ENCODE measurements around the gene SAMD9L.

Gene SAMD9L

DNA sequence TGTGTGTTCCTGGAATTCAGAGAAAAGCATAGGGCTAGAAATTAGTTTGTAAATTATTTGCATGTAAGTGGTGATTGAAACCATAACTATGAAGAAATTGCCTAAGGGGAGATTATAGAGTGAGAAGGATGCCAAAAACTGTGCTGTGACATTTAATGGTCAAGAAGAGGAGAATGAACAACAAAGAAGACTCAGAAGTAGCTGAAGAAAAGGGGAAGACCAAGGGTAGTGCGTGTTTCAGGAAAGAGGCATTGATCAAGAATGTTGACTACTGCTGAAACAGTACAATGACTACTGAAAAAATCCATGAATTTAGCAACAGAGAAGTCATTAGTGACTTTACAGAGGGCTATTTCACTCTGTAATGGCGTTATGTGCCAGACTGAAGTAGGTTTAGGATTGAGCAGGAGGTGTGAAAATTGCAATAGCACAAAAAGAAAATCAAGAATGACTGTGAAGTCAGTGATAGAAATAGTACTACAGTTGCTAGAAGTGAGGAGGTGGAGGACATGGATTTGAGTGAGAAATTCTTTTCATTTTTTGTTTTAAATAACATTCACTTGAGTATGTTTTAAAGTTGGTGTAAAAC lies 28.9 kb upstream of the SAMD9L start:
- TF ChIP-seq, protein P1, sequence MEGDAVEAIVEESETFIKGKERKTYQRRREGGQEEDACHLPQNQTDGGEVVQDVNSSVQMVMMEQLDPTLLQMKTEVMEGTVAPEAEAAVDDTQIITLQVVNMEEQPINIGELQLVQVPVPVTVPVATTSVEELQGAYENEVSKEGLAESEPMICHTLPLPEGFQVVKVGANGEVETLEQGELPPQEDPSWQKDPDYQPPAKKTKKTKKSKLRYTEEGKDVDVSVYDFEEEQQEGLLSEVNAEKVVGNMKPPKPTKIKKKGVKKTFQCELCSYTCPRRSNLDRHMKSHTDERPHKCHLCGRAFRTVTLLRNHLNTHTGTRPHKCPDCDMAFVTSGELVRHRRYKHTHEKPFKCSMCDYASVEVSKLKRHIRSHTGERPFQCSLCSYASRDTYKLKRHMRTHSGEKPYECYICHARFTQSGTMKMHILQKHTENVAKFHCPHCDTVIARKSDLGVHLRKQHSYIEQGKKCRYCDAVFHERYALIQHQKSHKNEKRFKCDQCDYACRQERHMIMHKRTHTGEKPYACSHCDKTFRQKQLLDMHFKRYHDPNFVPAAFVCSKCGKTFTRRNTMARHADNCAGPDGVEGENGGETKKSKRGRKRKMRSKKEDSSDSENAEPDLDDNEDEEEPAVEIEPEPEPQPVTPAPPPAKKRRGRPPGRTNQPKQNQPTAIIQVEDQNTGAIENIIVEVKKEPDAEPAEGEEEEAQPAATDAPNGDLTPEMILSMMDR (IDR thresholded peaks at IDR 0.05; ENCODE audit: low read depth, low read length), result no peak
- H3K4me3 ChIP-seq (ENCODE audit: low read depth, low read length), result no peak overlapping the region

DNA sequence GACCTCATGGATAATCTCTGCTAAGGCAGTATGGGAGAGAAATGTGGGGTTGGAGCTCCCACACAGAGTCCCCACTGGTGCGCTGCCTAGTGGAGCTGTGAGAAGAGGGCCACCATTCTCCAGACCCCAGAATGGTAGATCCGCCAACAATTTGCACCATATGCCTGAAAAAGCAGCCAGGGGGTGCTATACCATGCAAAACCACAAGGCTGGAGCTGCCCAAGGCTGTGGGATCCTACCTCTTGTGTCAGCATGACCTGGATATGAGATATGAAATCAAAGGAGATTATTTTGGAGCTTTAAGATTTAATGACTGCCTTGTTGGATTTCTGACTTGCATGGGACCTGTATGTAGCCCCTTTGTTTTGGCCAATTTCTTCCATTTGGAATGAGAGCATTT lies 27.0 kb upstream of the SAMD9L start:
- TF ChIP-seq, protein P1 (IDR thresholded peaks at IDR 0.05; ENCODE audit: low read depth, low read length), result no peak

DNA sequence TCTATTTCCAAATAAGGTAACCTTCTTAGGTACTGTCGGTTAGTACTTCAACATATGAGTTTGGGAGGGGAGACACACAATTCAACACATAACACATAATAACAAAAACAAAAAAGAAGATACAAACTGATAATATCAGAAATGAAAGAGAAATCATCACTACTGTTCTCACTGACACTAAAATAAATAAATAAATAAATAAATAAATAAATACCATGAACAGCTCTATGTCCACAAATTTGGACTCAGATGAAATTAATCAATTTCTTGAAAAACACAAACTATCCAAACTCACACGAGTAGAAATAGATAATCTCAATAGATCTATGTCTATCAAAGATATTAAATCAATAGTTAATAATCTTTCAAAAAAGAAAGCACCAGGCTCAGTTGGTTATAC lies 24.5 kb upstream of the SAMD9L start:
- TF ChIP-seq, protein P1 (IDR thresholded peaks at IDR 0.05; ENCODE audit: low read depth, low read length), result no peak
- no peak overlapping the region for H3K4me3 ChIP-seq (ENCODE audit: low read depth, low read length)

More for the DNA sequence above, 27.0 kb upstream of the SAMD9L start:
- H3K4me3 ChIP-seq (ENCODE audit: low read depth, low read length), result no peak overlapping the region

DNA sequence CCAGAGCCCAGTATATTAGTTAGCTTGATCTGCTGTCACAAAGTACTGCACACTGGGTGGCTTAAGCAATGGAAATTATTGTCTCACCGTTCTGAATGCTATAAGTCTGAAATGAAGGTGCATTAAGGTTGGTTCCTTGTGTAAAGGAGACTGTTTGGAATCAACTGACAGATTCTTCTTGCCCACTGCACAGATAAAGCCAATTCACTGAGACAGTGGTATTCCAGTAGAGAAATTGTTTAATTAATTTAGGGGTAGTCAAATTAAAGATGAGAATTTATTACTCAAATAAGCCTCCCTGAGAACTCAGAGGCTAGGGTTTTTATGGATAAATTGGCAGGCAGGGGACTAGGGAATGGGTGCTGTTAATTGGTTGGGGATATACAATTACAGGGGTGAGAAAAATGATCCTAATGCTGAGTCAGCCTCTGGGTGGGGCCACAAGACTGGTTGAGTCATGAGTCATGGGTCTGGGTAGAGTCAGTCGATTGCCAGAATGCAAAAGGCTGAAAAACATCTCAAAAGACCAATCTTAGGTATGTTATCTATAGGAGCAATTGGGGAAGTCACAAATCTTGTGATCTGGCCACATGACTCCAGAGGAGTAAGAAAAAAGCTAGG lies 23.5 kb upstream of the SAMD9L start:
- no peak overlapping the region for H3K4me3 ChIP-seq (ENCODE audit: low read depth, low read length)
- TF ChIP-seq, protein P1 (IDR thresholded peaks at IDR 0.05; ENCODE audit: low read depth, low read length), result no peak

DNA sequence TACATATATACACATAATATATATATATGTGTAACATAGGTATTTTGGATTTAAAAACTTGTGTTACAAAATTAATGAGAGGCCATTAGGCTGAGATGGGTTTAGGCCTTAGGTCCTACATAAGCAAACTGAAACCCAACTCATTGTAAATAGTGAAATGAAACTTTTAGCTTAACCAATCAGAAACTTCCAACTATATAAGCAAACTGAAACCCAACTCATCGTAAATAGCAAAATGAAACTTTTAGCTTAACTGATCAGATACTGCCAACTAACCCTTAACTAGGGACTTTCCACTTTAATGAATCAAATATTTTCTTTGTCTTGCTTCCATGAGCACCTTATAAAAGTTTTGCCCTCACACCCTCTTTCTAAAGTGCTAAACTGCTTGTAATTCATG lies 17.3 kb upstream of the SAMD9L start:
- TF ChIP-seq, protein P1 (IDR thresholded peaks at IDR 0.05; ENCODE audit: low read depth, low read length), result no peak
- no peak overlapping the region for H3K4me3 ChIP-seq (ENCODE audit: low read depth, low read length)

DNA sequence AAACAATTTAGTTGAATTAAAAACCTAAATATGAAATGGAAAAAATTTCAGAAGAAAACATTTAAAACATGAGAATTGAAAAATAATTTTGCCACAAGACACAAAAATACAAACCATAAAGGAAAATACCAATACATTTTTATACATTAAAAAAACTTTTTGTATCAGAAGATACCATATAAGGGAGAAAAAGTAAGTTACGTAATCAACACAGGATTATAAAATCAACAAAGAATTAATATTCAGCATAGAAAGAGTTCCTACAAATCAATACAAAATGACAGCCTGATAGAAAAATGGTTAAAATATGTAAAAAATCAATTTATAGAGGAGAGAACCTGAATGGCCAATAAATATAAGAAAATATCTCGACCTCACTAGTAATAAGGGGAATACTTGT lies 16.6 kb upstream of the SAMD9L start:
- no peak overlapping the region for H3K4me3 ChIP-seq (ENCODE audit: low read depth, low read length)
- TF ChIP-seq, protein P1 (IDR thresholded peaks at IDR 0.05; ENCODE audit: low read depth, low read length), result no peak

DNA sequence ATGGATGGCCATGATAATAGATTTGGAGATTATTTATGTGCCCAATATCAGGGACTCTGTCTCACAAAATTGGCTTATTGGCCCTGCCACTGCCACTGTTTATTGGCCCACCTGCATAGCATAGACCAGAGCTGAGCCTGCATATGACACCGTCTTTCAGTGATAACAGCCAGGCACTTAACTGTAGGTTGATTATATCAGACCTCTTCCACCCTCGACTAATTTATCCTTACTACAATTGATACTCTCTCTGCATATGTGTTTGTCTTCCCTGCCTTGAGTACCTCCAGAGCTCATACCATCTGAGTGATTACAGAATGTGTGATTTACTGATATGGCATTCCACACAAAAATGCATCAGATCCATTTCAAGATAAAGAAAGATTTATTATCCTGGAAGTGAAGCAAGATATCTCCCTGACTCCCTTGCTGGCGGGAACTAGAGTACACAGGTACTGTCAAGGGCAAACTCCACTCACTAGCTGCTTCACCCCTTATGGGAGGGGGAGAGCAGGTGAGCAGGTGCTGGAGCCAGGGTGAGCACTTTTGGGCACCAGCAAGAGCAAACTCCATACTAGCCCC lies 13.1 kb upstream of the SAMD9L start:
- no peak overlapping the region for H3K4me3 ChIP-seq (ENCODE audit: low read depth, low read length)
- TF ChIP-seq, protein P1 (IDR thresholded peaks at IDR 0.05; ENCODE audit: low read depth, low read length), result no peak
